Smooth muscle cell (in vitro differentiated cells): ENCODE measurements around the gene SLC26A9. TPM values are rescaled to one million over a fixed set of nuclear protein-coding genes. Genes with fewer than 3 reads are reported as not detected.

ENCODE experiments used
- DNase-seq: peaks from one replicate; lab custom pipeline; 2025; ENCODE audit not compliant: unreplicated experiment; lab: John Stamatoyannopoulos, UW
- H2AFZ ChIP-seq: fragments of 200-600 bp; sonication (generic); 2 replicates; pipeline ENCODE4 v1.6.0; 2016; ENCODE audit warnings: antibody characterized with exemption, low read depth, mild to moderate bottlenecking
- H3F3A ChIP-seq: fragments of 200-600 bp; sonication (generic); 2 replicates; pipeline ENCODE4 v1.6.0; 2017; ENCODE audit warnings: antibody characterized with exemption, low read depth
- H3K27ac ChIP-seq: fragments of 200-600 bp; sonication (generic); 2 replicates; pipeline ENCODE4 v1.5.1; 2016; ENCODE audit warnings: low read depth, mild to moderate bottlenecking
- H3K27me3 ChIP-seq: fragments of 200-600 bp; sonication (generic); 2 replicates; pipeline ENCODE4 v1.6.1; 2016; ENCODE audit warnings: low read depth, mild to moderate bottlenecking
- H3K36me3 ChIP-seq: fragments of 200-600 bp; sonication (generic); 2 replicates; pipeline ENCODE4 v1.5.1; 2016; ENCODE audit warnings: low read depth
- H3K4me1 ChIP-seq: fragments of 200-600 bp; sonication (generic); 2 replicates; pipeline ENCODE4 v1.5.1; 2016; ENCODE audit warnings: low read depth
- H3K4me2 ChIP-seq: fragments of 200-600 bp; sonication (generic); 2 replicates; pipeline ENCODE4 v1.6.0; 2016; ENCODE audit warnings: mild to moderate bottlenecking
- H3K4me3 ChIP-seq: fragments of 200-600 bp; sonication (generic); 2 replicates; pipeline ENCODE4 v1.5.1; 2016; ENCODE audit warnings: mild to moderate bottlenecking
- H3K79me2 ChIP-seq: fragments of 200-600 bp; sonication (generic); 2 replicates; pipeline ENCODE4 v1.6.0; 2016; ENCODE audit warnings: low read depth, mild to moderate bottlenecking
- H3K9ac ChIP-seq: fragments of 200-600 bp; sonication (generic); 2 replicates; pipeline ENCODE4 v1.6.0; 2016; ENCODE audit warnings: low read depth
- H3K9me3 ChIP-seq: fragments of 200-600 bp; sonication (generic); replicated peaks from 2 replicates; pipeline ENCODE4 v1.5.1; 2016; ENCODE audit warnings: low read depth
- H4K20me1 ChIP-seq: fragments of 200-600 bp; sonication (generic); 2 replicates; pipeline ENCODE4 v1.6.0; 2016; ENCODE audit warnings: low read depth
- CTCF ChIP-seq: fragments of 200-600 bp; sonication (generic); IDR thresholded peaks from 2 replicates; pipeline ENCODE4 v1.5.1; 2017; ENCODE audit warnings: borderline replicate concordance, mild to moderate bottlenecking, antibody characterized with exemption; ENCODE audit not compliant: insufficient read depth, poor library complexity, severe bottlenecking
- WGBS: methylation state at CpG from one replicate; pipeline ENCODE4 v1.1.7; 2016; ENCODE audit warnings: low lambda C conversion rate; 5-methylcytosine and 5-hydroxymethylcytosine counted together
- polyA plus RNA-seq: library from polyadenylated mRNA; unstranded; fragments of >200 nt; fragmentation: Nextera tagmentation; extraction: Ambion mirVana; gene quantifications from 2 replicates; pipeline ENCODE4 v1.2.1, GENCODE V29; 2016
- total RNA-seq: library from RNA; depleted of rRNA; stranded (reverse); fragments of >200 nt; gene quantifications from 2 replicates; pipeline ENCODE4 v1.2.3, GENCODE V29; 2014

The SLC26A9 gene
- total and polyA plus RNA-seq, 2 experiments from 2014 or later = not detected

DNA sequence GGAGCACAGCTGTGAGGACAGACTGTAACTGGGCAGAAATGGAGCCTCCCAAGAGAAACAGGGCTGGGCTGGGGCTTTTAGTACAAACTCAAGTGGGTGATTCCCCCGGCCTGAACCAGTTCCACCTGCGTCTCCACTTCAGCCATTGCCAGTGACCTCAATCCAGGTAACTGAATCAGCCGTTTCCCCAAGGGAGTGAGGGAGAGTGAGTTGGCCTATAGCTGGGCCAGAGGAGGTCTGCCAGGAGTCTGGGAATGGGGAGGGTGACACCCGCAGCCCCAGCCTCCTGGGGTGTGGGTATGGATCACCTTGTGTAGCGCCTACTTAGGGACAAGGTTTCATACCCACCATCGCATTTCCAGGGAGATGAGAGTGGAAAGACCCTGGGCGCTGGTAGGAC, 8.5 kb downstream of the SLC26A9 start:
- Histone ChIP-seq H3K4me2 (no peak overlapping the region), H3K9ac (no peak overlapping the region), H3K4me3 (no peak overlapping the region), H3K9me3 (no peaks in the 10 kb centered on the region), H4K20me1 (no peaks in the 10 kb centered on the region), H3K27me3 (no peaks in the 10 kb centered on the region), H3K36me3 (no peaks in the 10 kb centered on the region), H3K79me2 (no peaks in the 10 kb centered on the region), H2AFZ (no peak overlapping the region), H3K27ac (no peak overlapping the region), H3F3A (no peaks in the 10 kb centered on the region), H3K4me1 (peaks cover 19% of the 10 kb centered on the region)
- TF ChIP-seq CTCF = no peak
- no peak for DNase-seq
- 88% methylated on average over 7 of the region's 7 CpGs for WGBS

GRCh38 chr1:205933671-205934618, 9.3 kb downstream of the SLC26A9 start:
- H3K27ac ChIP-seq = peak overlapping the region; percentile 12
- H3K27me3 ChIP-seq = no peaks in the 10 kb centered on the region
- peaks cover 14% of the 10 kb centered on the region for H3K4me1 ChIP-seq
- H2AFZ ChIP-seq = no peak overlapping the region
- H3K79me2 ChIP-seq = no peaks in the 10 kb centered on the region
- no peaks in the 10 kb centered on the region for H4K20me1 ChIP-seq
- H3K4me2 ChIP-seq = no peak overlapping the region
- no peaks in the 10 kb centered on the region for H3F3A ChIP-seq
- no peak overlapping the region for H3K4me3 ChIP-seq
- TF ChIP-seq CTCF = no peak
- 64% methylated on average over 7 of the region's 7 CpGs for WGBS
- no peaks in the 10 kb centered on the region for H3K36me3 ChIP-seq
- no peak overlapping the region for H3K9ac ChIP-seq
- H3K9me3 ChIP-seq = no peaks in the 10 kb centered on the region
- DNase-seq = no peak

- Histone ChIP-seq H3K9ac (no peak overlapping the region), H3K9me3 (no peaks in the 10 kb centered on the region), H2AFZ (no peak overlapping the region), H3K36me3 (no peaks in the 10 kb centered on the region), H3K4me1 (peaks cover 14% of the 10 kb centered on the region), H4K20me1 (no peaks in the 10 kb centered on the region), H3K79me2 (no peaks in the 10 kb centered on the region), H3K27ac (no peak overlapping the region), H3K27me3 (no peaks in the 10 kb centered on the region), H3F3A (no peaks in the 10 kb centered on the region), H3K4me3 (no peak overlapping the region), H3K4me2 (no peak overlapping the region)
- WGBS = 87% methylated on average over 6 of the region's 6 CpGs
- no peak for TF ChIP-seq CTCF
- no peak for DNase-seq
Measured at GRCh38 chr1:205932776-205933175, 10.5 kb downstream of the SLC26A9 start.
